ENCODE data around the gene NDUFAF5. TPM values are rescaled to one million over a fixed set of nuclear protein-coding genes. Genes with fewer than 3 reads are reported as not detected.

NDUFAF5 gene
- total and polyA plus RNA-seq, 2 of the 8 experiments (the other 6 are each of a cell fraction or from before 2014, with no cell fraction given), result 11.8 to 32.3 TPM

DNA sequence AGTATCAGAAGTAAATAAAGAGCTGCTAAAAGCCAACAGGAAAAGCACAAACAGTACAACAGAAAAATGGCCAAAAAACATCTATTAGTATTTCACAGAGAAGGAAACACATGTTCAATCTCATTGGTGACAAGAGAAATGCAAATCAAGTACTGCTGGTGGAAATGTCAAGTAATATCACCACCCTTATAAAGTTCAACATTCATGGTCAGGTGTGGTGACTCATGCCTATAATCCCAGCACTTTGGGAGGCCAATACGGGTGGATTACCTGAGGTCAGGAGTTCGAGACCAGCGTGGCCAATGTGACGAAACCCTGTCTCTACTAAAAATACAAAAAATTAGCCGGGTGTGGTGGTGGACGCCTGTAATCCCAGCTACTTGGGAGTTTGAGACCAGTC lies 42.9 kb upstream of the NDUFAF5 start:
- no peak for FAIRE-seq
- CTCF ChIA-PET (ENCODE audit: partially characterized antibody), result no interaction called here

More for the DNA sequence above, 42.9 kb upstream of the NDUFAF5 start:
- no peaks in the 10 kb centered on the region for H3K27me3 ChIP-seq (replicated peaks in 1 of 4; ENCODE audit: control insufficient read depth in 3 of 4, extremely low read depth in 1 of 4, insufficient read depth in 3 of 4, low read length in 3 of 4)
- no peak overlapping the region for H4K5ac ChIP-seq (ENCODE audit: insufficient read length, low read depth, low read length)
- DNase-seq (ENCODE audit: low read depth in 1 of 2, low spot score in 2 of 2), result no peak
- H2BK12ac ChIP-seq (ENCODE audit: low read depth, low read length), result no peak overlapping the region
- no peak overlapping the region for H2BK120ac ChIP-seq (replicated peaks; ENCODE audit: low read depth, low read length)
- POLR2A ChIA-PET (ENCODE audit: partially characterized antibody), result interaction anchor here (1.3 kb wide), 1 partner anchor 43 kb away, joined by 3 read pairs; the partner anchor contains the start of gene NDUFAF5
- H3K23me2 ChIP-seq (ENCODE audit: low read depth, low read length), result no peaks in the 10 kb centered on the region
- no peak overlapping the region for H3K23ac ChIP-seq (ENCODE audit: insufficient read length)
- no peaks in the 10 kb centered on the region; the same call in 1 of the 2 replicates for H3K79me1 ChIP-seq (ENCODE audit: low read depth, low read length)
- H2BK5ac ChIP-seq (ENCODE audit: low read depth, low read length), result no peak overlapping the region
- no peak overlapping the region for H3K9ac ChIP-seq (replicated peaks in 1 of 4; ENCODE audit: extremely low read depth in 1 of 4, low read depth in 3 of 4, low read length in 3 of 4)
- H4K8ac ChIP-seq (ENCODE audit: extremely low read depth, insufficient read depth, low read length), result no peak overlapping the region
- H3K18ac ChIP-seq (ENCODE audit: extremely low read depth, low read length), result no peak overlapping the region
- H3K9me3 ChIP-seq (ENCODE audit: insufficient read depth in 2 of 2, low read depth in 1 of 2, low read length in 1 of 2), result peaks cover 8% of the 10 kb centered on the region in 2 experiments; a peak in 2 of 4 replicates
- peaks cover 0 to 28% (median 12%) of the 10 kb centered on the region in 4 experiments; a peak in 6 of 8 replicates for H3K36me3 ChIP-seq (ENCODE audit: control insufficient read depth in 2 of 4, insufficient read depth in 4 of 4, low read length in 3 of 4)
- H3K14ac ChIP-seq (ENCODE audit: insufficient read length), result no peak overlapping the region
- no peak overlapping the region for H3K4me2 ChIP-seq (ENCODE audit: insufficient read depth in 1 of 2, low read depth in 2 of 2, low read length in 2 of 2)
- H4K91ac ChIP-seq (replicated peaks; ENCODE audit: insufficient read length, low read length), result no peak overlapping the region
- H3K56ac ChIP-seq (replicated peaks; ENCODE audit: insufficient read length, low read depth, low read length), result no peak overlapping the region
- H3K4me1 ChIP-seq (replicated peaks in 1 of 4; ENCODE audit: control insufficient read depth in 3 of 4, insufficient read depth in 4 of 4, low read length in 3 of 4), result no peaks in the 10 kb centered on the region
- no peak overlapping the region for H2AFZ ChIP-seq (ENCODE audit: low read length)
- no peak overlapping the region for H2BK20ac ChIP-seq (ENCODE audit: low read length)
- WGBS, 2 experiments (ENCODE audit: extremely low coverage in 1 of 2, insufficient coverage in 1 of 2, insufficient read length in 1 of 2, insufficient replicate concordance in 2 of 2, low coverage in 1 of 2, low lambda C conversion rate in 2 of 2, missing lambda C conversion rate in 1 of 2), result 89% methylated on average over 6 of the region's 6 CpGs; no CpG with 5 or more reads in 1 of the 2 experiments
- H2BK15ac ChIP-seq (ENCODE audit: low read length), result no peak overlapping the region
- no peak overlapping the region for H2AK5ac ChIP-seq (ENCODE audit: low read depth, low read length)
- H3K27ac ChIP-seq (ENCODE audit: low read depth, low read length), result no peak overlapping the region
- H3K4me3 ChIP-seq (ENCODE audit: extremely low read depth in 1 of 4, insufficient read depth in 2 of 4, low read depth in 3 of 4, low read length in 4 of 4), result no peak overlapping the region
- H4K20me1 ChIP-seq (replicated peaks in 1 of 2; ENCODE audit: control insufficient read depth in 1 of 2, insufficient read depth in 2 of 2, low read length in 2 of 2), result no peaks in the 10 kb centered on the region
- H3K79me2 ChIP-seq (ENCODE audit: control insufficient read depth in 1 of 2, insufficient read depth in 2 of 2, low read length in 2 of 2), result peaks cover 0 to 5% of the 10 kb centered on the region in 2 experiments; a peak in 1 of 4 replicates
- no peak overlapping the region for H3K4ac ChIP-seq (replicated peaks; ENCODE audit: insufficient read length, low read depth, low read length)
